HL-60 (cell line): Measurements from ENCODE around the gene H2BK1.

Experiments used
- DNase-seq, 2 experiments: peaks; one replicate each; pipeline ENCODE4 v3.0.0-alpha.2; 2010 to 2020; ENCODE audit warnings: low read depth in 1 of 2, low spot score in 1 of 2
- H3K27ac ChIP-seq: fragments of 250-450 bp; sonication (Bioruptor Pico); replicated peaks from 2 replicates; pipeline ENCODE4 v1.5.1; 2020; ENCODE audit warnings: mild to moderate bottlenecking, moderate library complexity
- H3K27me3 ChIP-seq: fragments of 250-450 bp; sonication (Bioruptor Pico); 2 replicates; pipeline ENCODE4 v1.5.1; 2021; ENCODE audit warnings: mild to moderate bottlenecking, moderate library complexity; ENCODE audit not compliant: insufficient read depth, poor library complexity, severe bottlenecking
- H3K4me3 ChIP-seq: replicated peaks from 2 replicates; pipeline ENCODE4 v1.5.1; 2011; ENCODE audit warnings: mild to moderate bottlenecking, control low read depth, low read length; ENCODE audit not compliant: insufficient read depth
- GABPA ChIP-seq: IDR thresholded peaks from 2 replicates; pipeline ENCODE4 v1.6.1; 2012; ENCODE audit warnings: low read depth
- POLR2AphosphoS5 ChIP-seq: IDR thresholded peaks from 2 replicates; pipeline ENCODE4 v1.6.1; 2012; ENCODE audit warnings: low read depth
- SPI1 ChIP-seq: IDR thresholded peaks from 2 replicates; pipeline ENCODE4 v1.6.1; 2012; ENCODE audit warnings: low read depth, mild to moderate bottlenecking, borderline replicate concordance
- TF ChIP-seq, protein P1 (sequence below): IDR thresholded peaks from 2 replicates; pipeline ENCODE4 v1.6.1; 2012; ENCODE audit warnings: low read depth; ENCODE audit not compliant: insufficient replicate concordance
- TF ChIP-seq, protein P2 (sequence below): IDR thresholded peaks from one replicate; pipeline ENCODE4 v1.5.1; 2011; ENCODE audit warnings: low read length, control low read depth, inconsistent platforms; ENCODE audit not compliant: insufficient read depth

The H2BK1 gene

DNA sequence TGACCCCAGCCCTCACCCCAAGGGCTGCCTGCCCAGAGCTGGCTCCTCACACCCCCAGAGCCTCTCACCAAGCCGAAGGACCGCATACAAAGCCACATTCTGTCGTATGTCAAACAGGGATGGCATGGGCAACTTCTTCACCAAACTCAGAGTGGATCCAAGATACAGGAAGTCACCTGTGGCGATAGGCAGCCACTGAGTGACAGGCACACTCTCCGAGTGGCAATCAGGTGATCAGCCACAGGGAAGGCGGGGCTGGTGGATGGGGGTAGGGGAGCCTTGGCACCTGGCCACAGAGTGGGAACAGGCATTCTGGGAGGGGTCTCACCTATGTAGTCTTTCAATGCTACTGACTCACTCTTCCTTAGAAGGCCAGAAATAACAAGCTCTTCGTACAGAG is 16.1 kb downstream of the H2BK1 start:
- H3K27ac ChIP-seq: no peak overlapping the region
- no peak overlapping the region for H3K4me3 ChIP-seq
- H3K27me3 ChIP-seq: peaks cover 17% of the 10 kb centered on the region
- TF ChIP-seq SPI1: no peak
- TF ChIP-seq POLR2AphosphoS5: no peak
- TF ChIP-seq GABPA: no peak
- TF ChIP-seq, protein P1, sequence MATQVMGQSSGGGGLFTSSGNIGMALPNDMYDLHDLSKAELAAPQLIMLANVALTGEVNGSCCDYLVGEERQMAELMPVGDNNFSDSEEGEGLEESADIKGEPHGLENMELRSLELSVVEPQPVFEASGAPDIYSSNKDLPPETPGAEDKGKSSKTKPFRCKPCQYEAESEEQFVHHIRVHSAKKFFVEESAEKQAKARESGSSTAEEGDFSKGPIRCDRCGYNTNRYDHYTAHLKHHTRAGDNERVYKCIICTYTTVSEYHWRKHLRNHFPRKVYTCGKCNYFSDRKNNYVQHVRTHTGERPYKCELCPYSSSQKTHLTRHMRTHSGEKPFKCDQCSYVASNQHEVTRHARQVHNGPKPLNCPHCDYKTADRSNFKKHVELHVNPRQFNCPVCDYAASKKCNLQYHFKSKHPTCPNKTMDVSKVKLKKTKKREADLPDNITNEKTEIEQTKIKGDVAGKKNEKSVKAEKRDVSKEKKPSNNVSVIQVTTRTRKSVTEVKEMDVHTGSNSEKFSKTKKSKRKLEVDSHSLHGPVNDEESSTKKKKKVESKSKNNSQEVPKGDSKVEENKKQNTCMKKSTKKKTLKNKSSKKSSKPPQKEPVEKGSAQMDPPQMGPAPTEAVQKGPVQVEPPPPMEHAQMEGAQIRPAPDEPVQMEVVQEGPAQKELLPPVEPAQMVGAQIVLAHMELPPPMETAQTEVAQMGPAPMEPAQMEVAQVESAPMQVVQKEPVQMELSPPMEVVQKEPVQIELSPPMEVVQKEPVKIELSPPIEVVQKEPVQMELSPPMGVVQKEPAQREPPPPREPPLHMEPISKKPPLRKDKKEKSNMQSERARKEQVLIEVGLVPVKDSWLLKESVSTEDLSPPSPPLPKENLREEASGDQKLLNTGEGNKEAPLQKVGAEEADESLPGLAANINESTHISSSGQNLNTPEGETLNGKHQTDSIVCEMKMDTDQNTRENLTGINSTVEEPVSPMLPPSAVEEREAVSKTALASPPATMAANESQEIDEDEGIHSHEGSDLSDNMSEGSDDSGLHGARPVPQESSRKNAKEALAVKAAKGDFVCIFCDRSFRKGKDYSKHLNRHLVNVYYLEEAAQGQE: no peak
- TF ChIP-seq, protein P2, sequence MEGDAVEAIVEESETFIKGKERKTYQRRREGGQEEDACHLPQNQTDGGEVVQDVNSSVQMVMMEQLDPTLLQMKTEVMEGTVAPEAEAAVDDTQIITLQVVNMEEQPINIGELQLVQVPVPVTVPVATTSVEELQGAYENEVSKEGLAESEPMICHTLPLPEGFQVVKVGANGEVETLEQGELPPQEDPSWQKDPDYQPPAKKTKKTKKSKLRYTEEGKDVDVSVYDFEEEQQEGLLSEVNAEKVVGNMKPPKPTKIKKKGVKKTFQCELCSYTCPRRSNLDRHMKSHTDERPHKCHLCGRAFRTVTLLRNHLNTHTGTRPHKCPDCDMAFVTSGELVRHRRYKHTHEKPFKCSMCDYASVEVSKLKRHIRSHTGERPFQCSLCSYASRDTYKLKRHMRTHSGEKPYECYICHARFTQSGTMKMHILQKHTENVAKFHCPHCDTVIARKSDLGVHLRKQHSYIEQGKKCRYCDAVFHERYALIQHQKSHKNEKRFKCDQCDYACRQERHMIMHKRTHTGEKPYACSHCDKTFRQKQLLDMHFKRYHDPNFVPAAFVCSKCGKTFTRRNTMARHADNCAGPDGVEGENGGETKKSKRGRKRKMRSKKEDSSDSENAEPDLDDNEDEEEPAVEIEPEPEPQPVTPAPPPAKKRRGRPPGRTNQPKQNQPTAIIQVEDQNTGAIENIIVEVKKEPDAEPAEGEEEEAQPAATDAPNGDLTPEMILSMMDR: no peak
- no peak for DNase-seq

DNA sequence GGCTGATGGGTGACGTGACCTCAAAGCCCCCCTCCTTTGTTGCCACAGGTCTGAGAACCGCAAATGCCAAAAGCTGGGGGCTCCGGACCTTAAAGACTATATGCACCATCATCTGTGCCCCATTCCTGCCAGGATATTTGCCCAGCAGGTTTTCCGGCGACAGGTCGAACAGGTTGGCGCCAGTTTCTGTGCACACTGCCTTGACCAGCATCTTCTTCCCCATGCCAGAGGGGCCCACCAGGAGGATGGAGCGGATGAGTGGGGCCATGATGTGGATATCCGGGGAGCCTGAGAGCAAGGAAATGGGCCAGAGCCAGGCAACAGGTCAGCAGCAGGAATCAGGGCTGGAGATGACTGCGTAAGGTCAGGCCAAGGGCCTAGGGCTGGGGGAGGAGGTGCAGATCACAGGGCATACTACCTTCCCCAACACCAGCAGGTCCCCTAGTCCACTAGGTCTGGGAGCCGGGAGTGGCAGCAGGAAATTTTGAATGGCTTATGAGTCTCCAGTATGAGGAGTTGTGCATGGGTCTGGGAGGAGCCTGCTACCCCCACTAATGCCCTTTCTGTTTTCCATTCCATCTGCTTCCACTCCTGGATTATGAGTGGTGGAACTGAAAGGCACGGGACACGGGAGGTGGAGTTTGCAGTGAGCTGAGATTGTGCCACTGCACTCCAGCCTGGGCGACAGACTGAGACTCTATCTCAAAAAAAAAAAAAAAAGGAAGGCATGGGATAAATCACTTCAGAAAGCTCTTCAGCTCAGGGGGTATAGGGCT is 16.9 kb downstream of the H2BK1 start:
- Histone ChIP-seq H3K4me3 (no peak overlapping the region), H3K27me3 (peaks cover 22% of the 10 kb centered on the region), H3K27ac (no peak overlapping the region)
- no peak for DNase-seq
- TF ChIP-seq, protein P1: no peak
- TF ChIP-seq SPI1 (no peak), GABPA (no peak), POLR2AphosphoS5 (no peak)
- TF ChIP-seq, protein P2: no peak

DNA sequence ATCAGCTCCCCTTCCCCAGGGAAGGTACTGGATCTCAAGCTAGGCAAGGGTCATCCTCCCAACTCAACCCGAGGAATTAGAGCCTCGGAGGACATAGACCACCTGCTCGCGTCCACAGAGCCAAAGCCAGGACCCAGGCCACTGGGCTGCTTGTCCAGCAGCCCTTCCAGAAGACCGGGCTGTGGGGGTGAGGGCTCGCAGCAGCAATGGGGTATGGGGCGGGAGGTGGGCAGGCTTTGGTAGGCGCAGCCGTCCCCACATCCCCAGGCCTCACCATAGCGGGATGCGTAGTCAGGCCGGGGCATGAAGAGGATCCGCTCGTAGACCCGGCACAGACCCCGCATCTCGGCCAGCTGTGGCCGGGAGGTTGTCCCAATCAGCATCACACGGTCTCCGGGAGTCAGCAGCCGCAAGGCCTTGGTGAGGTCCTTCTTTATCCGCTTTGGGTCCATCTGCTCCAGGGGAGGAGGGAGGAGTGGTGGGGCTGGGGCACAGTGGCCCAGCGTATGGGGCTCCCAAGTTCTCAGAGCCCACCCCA is 18.2 kb downstream of the H2BK1 start:
- no peak overlapping the region for H3K4me3 ChIP-seq
- H3K27ac ChIP-seq: no peak overlapping the region
- TF ChIP-seq SPI1 (no peak), GABPA (no peak), POLR2AphosphoS5 (no peak)
- TF ChIP-seq, protein P2: no peak
- TF ChIP-seq, protein P1: no peak
- no peak for DNase-seq
- H3K27me3 ChIP-seq: peaks cover 22% of the 10 kb centered on the region
